ENCODE measurements around the gene CCDC192. TPM values are rescaled to one million over a fixed set of nuclear protein-coding genes. Genes with fewer than 3 reads are reported as not detected.
A peak's percentile ranks its signal among the peaks of the same experiment; 100 is the strongest.

The CCDC192 gene
- total RNA-seq, 1 donor from 2014 or later = not detected

GRCh38 chr5:127801751-127802476, 98.7 kb downstream of the CCDC192 start:
- Histone ChIP-seq H3K36me3 (ENCODE audit: insufficient read depth, low read length) (no peaks in the 10 kb centered on the region), H4K20me1 (ENCODE audit: insufficient read depth, low read length) (no peaks in the 10 kb centered on the region), H3K27me3 (ENCODE audit: insufficient read depth, low read length) (no peaks in the 10 kb centered on the region), H3K9me3 (ENCODE audit: insufficient read depth, low read depth, low read length) (no peaks in the 10 kb centered on the region), H3K4me3 (ENCODE audit: insufficient read depth, low read depth, low read length) (no peak overlapping the region), H3K9ac (ENCODE audit: low read length) (peak overlapping the region; percentile 38), H3K4me2 (ENCODE audit: low read length) (peak overlapping the region; percentile 68), H3K79me2 (ENCODE audit: insufficient read depth, low read length) (no peaks in the 10 kb centered on the region), H3K27ac (ENCODE audit: low read depth, low read length) (peak overlapping the region; percentile 54), H2AFZ (ENCODE audit: low read depth, low read length) (no peak overlapping the region), H3K4me1 (ENCODE audit: insufficient read depth, low read length) (peaks cover 12% of the 10 kb centered on the region)
- Mint-ChIP-seq H3K9me3 (ENCODE audit: unreplicated experiment) (no peaks in the 10 kb centered on the region), H3K27ac (ENCODE audit: unreplicated experiment) (no peak overlapping the region), H3K4me1 (ENCODE audit: low read depth, unreplicated experiment) (peaks cover 2% of the 10 kb centered on the region), H3K27me3 (ENCODE audit: low read depth, unreplicated experiment) (no peaks in the 10 kb centered on the region), H3K36me3 (ENCODE audit: low read depth, unreplicated experiment) (no peaks in the 10 kb centered on the region), H3K4me3 (ENCODE audit: unreplicated experiment) (no peak overlapping the region)
- TF ChIP-seq CTCF (IDR thresholded peaks at IDR 0.05; ENCODE audit: insufficient read depth, low read depth, low read length) (no peak), EZH2 (IDR thresholded peaks at IDR 0.05; ENCODE audit: insufficient read depth, low read length) (no peak)
- DNase-seq (ENCODE audit: low read depth) (peak; percentile 53), FAIRE-seq (peak; percentile 69)

- no peak overlapping the region for H3K27ac Mint-ChIP-seq (ENCODE audit: unreplicated experiment)
- Histone ChIP-seq H3K79me2 (ENCODE audit: insufficient read depth, low read length) (no peaks in the 10 kb centered on the region), H4K20me1 (ENCODE audit: insufficient read depth, low read length) (no peaks in the 10 kb centered on the region), H3K27ac (ENCODE audit: low read depth, low read length) (peak overlapping the region; percentile 54), H3K9ac (ENCODE audit: low read length) (peak overlapping the region; percentile 38), H3K4me2 (ENCODE audit: low read length) (peak overlapping the region; percentile 68), H3K36me3 (ENCODE audit: insufficient read depth, low read length) (no peaks in the 10 kb centered on the region), H3K4me3 (ENCODE audit: insufficient read depth, low read depth, low read length) (no peak overlapping the region), H3K4me1 (ENCODE audit: insufficient read depth, low read length) (peaks cover 12% of the 10 kb centered on the region), H2AFZ (ENCODE audit: low read depth, low read length) (no peak overlapping the region), H3K27me3 (ENCODE audit: insufficient read depth, low read length) (no peaks in the 10 kb centered on the region), H3K9me3 (ENCODE audit: insufficient read depth, low read depth, low read length) (no peaks in the 10 kb centered on the region)
- no peaks in the 10 kb centered on the region for H3K36me3 Mint-ChIP-seq (ENCODE audit: low read depth, unreplicated experiment)
- no peaks in the 10 kb centered on the region for H3K27me3 Mint-ChIP-seq (ENCODE audit: low read depth, unreplicated experiment)
- DNase-seq (ENCODE audit: low read depth) = peak; percentile 26
- FAIRE-seq = no peak
- no peaks in the 10 kb centered on the region for H3K9me3 Mint-ChIP-seq (ENCODE audit: unreplicated experiment)
- peaks cover 2% of the 10 kb centered on the region for H3K4me1 Mint-ChIP-seq (ENCODE audit: low read depth, unreplicated experiment)
- no peak overlapping the region for H3K4me3 Mint-ChIP-seq (ENCODE audit: unreplicated experiment)
- no peak for TF ChIP-seq EZH2 (IDR thresholded peaks at IDR 0.05; ENCODE audit: insufficient read depth, low read length)
- TF ChIP-seq CTCF (IDR thresholded peaks at IDR 0.05; ENCODE audit: insufficient read depth, low read depth, low read length) = no peak
These were observed 99.3 kb downstream of the CCDC192 start for GRCh38 chr5:127802477-127802865.

GRCh38 chr5:127804886-127805426, 101.8 kb downstream of the CCDC192 start:
- no peak overlapping the region for H3K9ac ChIP-seq (ENCODE audit: low read length)
- FAIRE-seq = no peak

More at GRCh38 chr5:127804886-127805426, 101.8 kb downstream of the CCDC192 start:
- Histone ChIP-seq H3K4me3 (ENCODE audit: insufficient read depth, low read depth, low read length) (no peak overlapping the region), H3K4me2 (ENCODE audit: low read length) (no peak overlapping the region), H3K79me2 (ENCODE audit: insufficient read depth, low read length) (no peaks in the 10 kb centered on the region), H3K9me3 (ENCODE audit: insufficient read depth, low read depth, low read length) (no peaks in the 10 kb centered on the region), H2AFZ (ENCODE audit: low read depth, low read length) (no peak overlapping the region), H3K36me3 (ENCODE audit: insufficient read depth, low read length) (no peaks in the 10 kb centered on the region), H3K27me3 (ENCODE audit: insufficient read depth, low read length) (no peaks in the 10 kb centered on the region), H3K4me1 (ENCODE audit: insufficient read depth, low read length) (peaks cover 12% of the 10 kb centered on the region), H4K20me1 (ENCODE audit: insufficient read depth, low read length) (no peaks in the 10 kb centered on the region), H3K27ac (ENCODE audit: low read depth, low read length) (no peak overlapping the region)
- no peak for TF ChIP-seq EZH2 (IDR thresholded peaks at IDR 0.05; ENCODE audit: insufficient read depth, low read length)
- TF ChIP-seq CTCF (IDR thresholded peaks at IDR 0.05; ENCODE audit: insufficient read depth, low read depth, low read length) = no peak
- no peak overlapping the region for H3K27ac Mint-ChIP-seq (ENCODE audit: unreplicated experiment)
- no peaks in the 10 kb centered on the region for H3K36me3 Mint-ChIP-seq (ENCODE audit: low read depth, unreplicated experiment)
- H3K4me3 Mint-ChIP-seq (ENCODE audit: unreplicated experiment) = no peak overlapping the region
- peaks cover 2% of the 10 kb centered on the region for H3K27me3 Mint-ChIP-seq (ENCODE audit: low read depth, unreplicated experiment)
- no peaks in the 10 kb centered on the region for H3K9me3 Mint-ChIP-seq (ENCODE audit: unreplicated experiment)
- DNase-seq (ENCODE audit: low read depth) = peak; percentile 12
- peaks cover 2% of the 10 kb centered on the region for H3K4me1 Mint-ChIP-seq (ENCODE audit: low read depth, unreplicated experiment)

All from astrocyte (in vitro differentiated cells and primary cell).